Osteocyte (in vitro differentiated cells): ENCODE results near the gene PLXDC2. TPM values are rescaled to one million over a fixed set of nuclear protein-coding genes. Genes with fewer than 3 reads are reported as not detected.

ENCODE experiments used
- DNase-seq: peaks from one replicate; pipeline ENCODE4 v3.0.0; 2021; ENCODE audit warnings: mixed read lengths; ENCODE audit not compliant: unreplicated experiment; ENCODE audit errors: extremely low spot score
- H3K27ac Mint-ChIP-seq: one replicate; pipeline ENCODE4 v1.8.0; 2021; ENCODE audit warnings: mild to moderate bottlenecking, mixed read lengths; ENCODE audit not compliant: unreplicated experiment
- H3K27me3 Mint-ChIP-seq: one replicate; pipeline ENCODE4 v1.8.0; 2021; ENCODE audit warnings: mixed read lengths; ENCODE audit not compliant: unreplicated experiment
- H3K36me3 Mint-ChIP-seq: one replicate; pipeline ENCODE4 v1.8.0; 2021; ENCODE audit warnings: mixed read lengths; ENCODE audit not compliant: unreplicated experiment
- H3K4me1 Mint-ChIP-seq: one replicate; pipeline ENCODE4 v1.8.0; 2021; ENCODE audit warnings: mixed read lengths; ENCODE audit not compliant: unreplicated experiment
- H3K4me3 Mint-ChIP-seq: one replicate; pipeline ENCODE4 v1.8.0; 2021; ENCODE audit warnings: mild to moderate bottlenecking, moderate library complexity, mixed read lengths; ENCODE audit not compliant: unreplicated experiment
- H3K9me3 Mint-ChIP-seq: one replicate; pipeline ENCODE4 v1.8.0; 2021; ENCODE audit warnings: mixed read lengths; ENCODE audit not compliant: unreplicated experiment
- total RNA-seq: library from RNA; stranded (reverse); gene quantifications from 2 replicates; pipeline ENCODE4 v1.2.1, GENCODE V29; 2021
- TF ChIP-seq, protein P1 (sequence below): fragments of 200-600 bp; sonication (generic); IDR thresholded peaks from 2 replicates; pipeline ENCODE4 v1.5.0; 2021; ENCODE audit warnings: antibody characterized with exemption, mild to moderate bottlenecking, moderate library complexity

The PLXDC2 gene
- total RNA-seq, 1 donor from 2014 or later, result 33.2 TPM

DNA sequence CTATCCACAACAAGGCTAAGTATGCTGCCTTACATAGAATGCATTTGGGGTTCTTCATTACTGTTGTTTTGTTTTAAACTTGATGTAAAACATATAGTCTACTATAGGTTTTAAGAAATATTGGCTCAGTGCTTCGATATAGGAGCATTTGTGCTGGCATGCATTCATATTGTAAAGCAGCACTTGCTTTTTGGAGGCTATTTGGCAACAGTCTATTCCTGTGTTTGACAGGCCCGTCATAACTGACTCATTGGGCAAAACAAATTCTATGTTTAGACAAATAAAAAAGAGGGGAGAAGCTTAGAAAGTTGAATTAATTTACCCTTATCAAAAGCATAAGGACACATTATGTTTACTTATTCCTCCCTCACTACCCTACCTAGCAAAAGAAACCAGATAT lies 38.4 kb upstream of the PLXDC2 start:
- no peak for DNase-seq
- Mint-ChIP-seq H3K36me3 (no peaks in the 10 kb centered on the region), H3K27ac (no peak overlapping the region), H3K9me3 (no peaks in the 10 kb centered on the region), H3K27me3 (peaks cover 10% of the 10 kb centered on the region), H3K4me1 (no peaks in the 10 kb centered on the region), H3K4me3 (no peak overlapping the region)
- TF ChIP-seq, protein P1, sequence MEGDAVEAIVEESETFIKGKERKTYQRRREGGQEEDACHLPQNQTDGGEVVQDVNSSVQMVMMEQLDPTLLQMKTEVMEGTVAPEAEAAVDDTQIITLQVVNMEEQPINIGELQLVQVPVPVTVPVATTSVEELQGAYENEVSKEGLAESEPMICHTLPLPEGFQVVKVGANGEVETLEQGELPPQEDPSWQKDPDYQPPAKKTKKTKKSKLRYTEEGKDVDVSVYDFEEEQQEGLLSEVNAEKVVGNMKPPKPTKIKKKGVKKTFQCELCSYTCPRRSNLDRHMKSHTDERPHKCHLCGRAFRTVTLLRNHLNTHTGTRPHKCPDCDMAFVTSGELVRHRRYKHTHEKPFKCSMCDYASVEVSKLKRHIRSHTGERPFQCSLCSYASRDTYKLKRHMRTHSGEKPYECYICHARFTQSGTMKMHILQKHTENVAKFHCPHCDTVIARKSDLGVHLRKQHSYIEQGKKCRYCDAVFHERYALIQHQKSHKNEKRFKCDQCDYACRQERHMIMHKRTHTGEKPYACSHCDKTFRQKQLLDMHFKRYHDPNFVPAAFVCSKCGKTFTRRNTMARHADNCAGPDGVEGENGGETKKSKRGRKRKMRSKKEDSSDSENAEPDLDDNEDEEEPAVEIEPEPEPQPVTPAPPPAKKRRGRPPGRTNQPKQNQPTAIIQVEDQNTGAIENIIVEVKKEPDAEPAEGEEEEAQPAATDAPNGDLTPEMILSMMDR, result no peak

DNA sequence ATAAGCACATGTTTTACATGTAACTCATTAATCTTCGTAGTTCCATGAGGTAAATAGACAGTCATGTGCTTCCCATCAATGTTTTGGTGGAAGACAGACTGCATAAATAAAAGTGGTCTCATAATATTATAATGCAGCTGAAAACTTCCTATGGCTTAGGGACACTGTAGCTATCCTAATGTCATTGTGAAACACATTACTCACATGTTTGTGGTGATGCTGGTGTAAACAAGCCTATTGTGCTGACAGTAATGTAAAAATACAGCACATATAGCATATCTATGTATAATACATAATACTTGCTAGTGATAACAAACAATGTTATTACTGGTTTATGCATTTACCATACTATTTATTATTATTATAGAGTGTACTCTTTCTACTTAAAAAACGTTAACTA lies 37.2 kb upstream of the PLXDC2 start:
- TF ChIP-seq, protein P1, result no peak
- H3K27ac Mint-ChIP-seq, result no peak overlapping the region
- no peak for DNase-seq
- no peaks in the 10 kb centered on the region for H3K36me3 Mint-ChIP-seq
- H3K4me1 Mint-ChIP-seq, result no peaks in the 10 kb centered on the region
- peaks cover 10% of the 10 kb centered on the region for H3K27me3 Mint-ChIP-seq
- no peaks in the 10 kb centered on the region for H3K9me3 Mint-ChIP-seq
- no peak overlapping the region for H3K4me3 Mint-ChIP-seq

DNA sequence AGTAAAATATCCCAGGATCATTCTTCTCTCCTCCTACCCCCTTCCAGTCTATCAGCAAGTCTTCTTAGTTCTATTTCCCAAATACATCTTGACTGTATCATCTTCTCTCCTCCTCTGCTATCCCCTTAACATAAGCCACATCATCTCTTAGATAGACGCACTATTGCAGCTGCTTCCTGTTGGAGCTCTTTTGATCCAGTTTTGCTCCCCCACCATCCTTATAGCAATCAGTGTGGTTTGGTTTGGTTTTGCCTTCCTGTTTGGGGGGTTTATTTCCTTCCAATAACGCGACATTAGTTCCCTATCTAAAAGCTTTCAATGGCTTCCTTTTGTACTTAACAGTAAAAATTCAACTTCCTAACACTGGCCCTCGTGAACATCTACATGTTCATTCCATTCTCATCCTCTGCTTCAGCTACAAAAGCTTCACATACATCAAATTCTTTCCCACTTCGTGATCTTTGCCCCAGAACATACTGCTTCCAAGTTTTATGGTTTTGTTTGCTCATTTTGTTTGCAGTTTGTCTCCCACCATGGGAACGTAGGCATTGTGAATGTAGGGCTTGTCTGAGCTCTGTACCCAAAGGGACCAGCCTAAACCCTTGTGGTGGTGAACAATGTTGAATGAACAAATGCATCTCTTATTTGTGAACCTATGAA lies 33.7 kb upstream of the PLXDC2 start:
- no peaks in the 10 kb centered on the region for H3K9me3 Mint-ChIP-seq
- no peaks in the 10 kb centered on the region for H3K4me1 Mint-ChIP-seq
- TF ChIP-seq, protein P1, result no peak
- H3K4me3 Mint-ChIP-seq, result no peak overlapping the region
- DNase-seq, result no peak
- H3K36me3 Mint-ChIP-seq, result no peaks in the 10 kb centered on the region
- H3K27ac Mint-ChIP-seq, result no peak overlapping the region
- peaks cover 17% of the 10 kb centered on the region for H3K27me3 Mint-ChIP-seq

DNA sequence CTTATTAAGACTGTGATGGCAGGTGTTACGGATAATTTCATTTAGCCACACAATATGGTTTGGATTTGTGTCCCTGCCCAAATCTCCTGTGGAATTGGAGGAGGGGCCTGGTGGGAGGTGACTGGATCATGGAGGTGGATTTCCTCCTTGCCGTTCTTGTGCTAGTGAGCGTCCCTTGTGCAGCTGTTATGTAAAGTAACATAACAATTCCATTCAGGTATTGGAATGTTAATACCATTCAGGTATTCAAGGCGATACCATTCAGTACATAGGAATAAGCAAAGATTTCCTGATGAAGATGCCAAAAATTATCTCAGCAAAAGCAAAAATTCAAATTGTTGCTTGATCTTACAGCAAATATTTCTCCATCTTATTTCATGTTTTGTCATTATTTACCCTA lies 32.5 kb upstream of the PLXDC2 start:
- Mint-ChIP-seq H3K9me3 (no peaks in the 10 kb centered on the region), H3K4me1 (peaks cover 4% of the 10 kb centered on the region), H3K36me3 (no peaks in the 10 kb centered on the region), H3K4me3 (no peak overlapping the region), H3K27ac (no peak overlapping the region), H3K27me3 (peaks cover 17% of the 10 kb centered on the region)
- no peak for DNase-seq
- TF ChIP-seq, protein P1, result no peak

DNA sequence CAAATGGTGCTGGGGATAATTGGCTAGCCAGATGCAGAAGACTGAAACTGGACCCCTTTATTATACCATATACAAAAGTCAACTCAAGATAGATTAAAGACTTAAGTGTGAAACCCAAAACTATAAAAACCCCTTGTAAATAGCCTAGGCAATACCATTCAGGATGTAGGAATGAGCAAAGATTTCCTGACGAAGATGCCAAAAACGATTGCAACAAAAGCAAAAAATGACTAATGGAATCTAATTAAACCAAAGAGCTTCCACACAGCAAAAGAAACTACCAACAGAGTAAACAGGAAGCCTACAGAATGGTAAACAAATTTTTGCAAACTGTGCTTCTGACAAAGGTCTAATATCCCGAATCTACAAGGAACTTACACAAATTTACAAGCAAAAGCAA lies 30.9 kb upstream of the PLXDC2 start:
- peaks cover 8% of the 10 kb centered on the region for H3K4me1 Mint-ChIP-seq
- no peaks in the 10 kb centered on the region for H3K9me3 Mint-ChIP-seq
- no peaks in the 10 kb centered on the region for H3K36me3 Mint-ChIP-seq

More for the DNA sequence above, 30.9 kb upstream of the PLXDC2 start:
- Mint-ChIP-seq H3K4me3 (no peak overlapping the region), H3K27me3 (peaks cover 24% of the 10 kb centered on the region), H3K27ac (no peak overlapping the region)
- no peak for DNase-seq
- TF ChIP-seq, protein P1, result no peak
